BLaER1 (cell line): Measurements from ENCODE around the gene PRKCA.

Experiments used
- H3K27ac ChIP-seq: shearing (Covaris generic); formaldehyde crosslinking; 2 replicates; pipeline ENCODE4 v1.8.1; 2022
- H3K27me3 ChIP-seq: shearing (Covaris generic); formaldehyde crosslinking; 2 replicates; pipeline ENCODE4 v1.8.1; 2022
- H3K36me3 ChIP-seq: shearing (Covaris generic); formaldehyde crosslinking; 2 replicates; pipeline ENCODE4 v1.8.1; 2022
- H3K4me1 ChIP-seq: shearing (Covaris generic); formaldehyde crosslinking; 2 replicates; pipeline ENCODE4 v1.8.1; 2022
- H3K4me2 ChIP-seq: shearing (Covaris generic); formaldehyde crosslinking; 2 replicates; pipeline ENCODE4 v1.8.1; 2022
- H3K4me3 ChIP-seq: shearing (Covaris generic); formaldehyde crosslinking; 2 replicates; pipeline ENCODE4 v1.8.1; 2022
- H3K9ac ChIP-seq: shearing (Covaris generic); formaldehyde crosslinking; 2 replicates; pipeline ENCODE4 v1.8.1; 2022
- H3K9me3 ChIP-seq: shearing (Covaris generic); formaldehyde crosslinking; 2 replicates; pipeline ENCODE4 v1.8.1; 2022
- H4K20me1 ChIP-seq: shearing (Covaris generic); formaldehyde crosslinking; 2 replicates; pipeline ENCODE4 v1.8.1; 2022
- Cebpa-rat ChIP-seq: shearing (Covaris generic); IDR thresholded peaks from 2 replicates; pipeline ENCODE4 v1.8.1; 2022

PRKCA gene

DNA sequence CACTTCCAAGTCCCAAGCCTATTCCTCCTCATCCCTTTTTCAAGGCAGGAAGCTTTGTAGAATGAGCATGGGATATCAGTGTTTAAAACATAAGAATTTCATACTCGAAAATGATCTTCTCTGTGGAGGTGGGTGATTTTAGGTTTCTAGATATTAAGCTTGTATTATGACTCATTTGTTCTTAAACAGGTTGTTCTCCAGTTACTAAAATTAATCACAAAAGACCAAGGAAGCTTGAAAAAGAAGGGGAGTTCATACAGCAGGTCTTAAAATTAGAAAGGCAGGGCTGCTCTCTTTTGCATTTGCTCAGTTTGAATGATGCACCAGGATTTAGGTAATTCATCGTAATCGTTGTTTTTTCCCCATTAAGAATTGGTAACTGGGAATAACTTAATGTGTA, 208.7 kb downstream of the PRKCA start:
- no peak overlapping the region for H3K4me2 ChIP-seq
- H4K20me1 ChIP-seq, result no peaks in the 10 kb centered on the region
- no peaks in the 10 kb centered on the region for H3K9me3 ChIP-seq
- no peak overlapping the region for H3K4me3 ChIP-seq
- TF ChIP-seq Cebpa-rat, result no peak
- H3K4me1 ChIP-seq, result 0 out of 2 replicates have a peak, but pooled peaks cover 4% of the 10 kb centered on the region
- H3K36me3 ChIP-seq, result no peaks in the 10 kb centered on the region
- H3K27ac ChIP-seq, result no peak overlapping the region
- H3K9ac ChIP-seq, result no peak overlapping the region
- H3K27me3 ChIP-seq, result no peaks in the 10 kb centered on the region

- Histone ChIP-seq H3K4me2 (no peak overlapping the region), H3K9me3 (no peaks in the 10 kb centered on the region), H3K9ac (no peak overlapping the region), H3K4me3 (no peak overlapping the region), H3K36me3 (no peaks in the 10 kb centered on the region), H3K27ac (no peak overlapping the region), H4K20me1 (no peaks in the 10 kb centered on the region), H3K4me1 (peaks cover 16% of the 10 kb centered on the region), H3K27me3 (no peaks in the 10 kb centered on the region)
- no peak for TF ChIP-seq Cebpa-rat
Measured at GRCh38 chr17:66514227-66514806, 211.9 kb downstream of the PRKCA start.

- Histone ChIP-seq H3K4me1 (peaks cover 12% of the 10 kb centered on the region), H3K4me2 (no peak overlapping the region), H3K9me3 (no peaks in the 10 kb centered on the region), H4K20me1 (no peaks in the 10 kb centered on the region), H3K27ac (no peak overlapping the region), H3K27me3 (no peaks in the 10 kb centered on the region), H3K4me3 (no peak overlapping the region), H3K9ac (no peak overlapping the region), H3K36me3 (no peaks in the 10 kb centered on the region)
- no peak for TF ChIP-seq Cebpa-rat
Measured at GRCh38 chr17:66515974-66516373, 213.6 kb downstream of the PRKCA start.

- H3K4me3 ChIP-seq, result no peak overlapping the region
- no peaks in the 10 kb centered on the region for H3K36me3 ChIP-seq
Measured at GRCh38 chr17:66517336-66518009, 215.1 kb downstream of the PRKCA start.

GRCh38 chr17:66518108-66518507, 215.7 kb downstream of the PRKCA start:
- Histone ChIP-seq H3K9me3 (no peaks in the 10 kb centered on the region), H3K9ac (no peak overlapping the region), H3K4me1 (peaks cover 19% of the 10 kb centered on the region), H3K4me2 (0 out of 2 replicates have a peak overlapping the region, but pooled peaks have one; percentile 25), H4K20me1 (no peaks in the 10 kb centered on the region), H3K4me3 (no peak overlapping the region), H3K27me3 (no peaks in the 10 kb centered on the region), H3K27ac (no peak overlapping the region), H3K36me3 (no peaks in the 10 kb centered on the region)
- no peak for TF ChIP-seq Cebpa-rat

More at GRCh38 chr17:66517336-66518009, 215.1 kb downstream of the PRKCA start:
- TF ChIP-seq Cebpa-rat, result no peak
- Histone ChIP-seq H3K4me1 (peaks cover 18% of the 10 kb centered on the region), H3K9me3 (no peaks in the 10 kb centered on the region), H3K4me2 (no peak overlapping the region), H4K20me1 (no peaks in the 10 kb centered on the region), H3K27me3 (no peaks in the 10 kb centered on the region), H3K27ac (no peak overlapping the region), H3K9ac (no peak overlapping the region)

- H3K9ac ChIP-seq, result no peak overlapping the region
- peaks cover 19% of the 10 kb centered on the region for H3K4me1 ChIP-seq
- TF ChIP-seq Cebpa-rat, result no peak
- H3K4me3 ChIP-seq, result no peak overlapping the region
- no peak overlapping the region for H3K4me2 ChIP-seq
- no peak overlapping the region for H3K27ac ChIP-seq
- H4K20me1 ChIP-seq, result no peaks in the 10 kb centered on the region
- H3K9me3 ChIP-seq, result no peaks in the 10 kb centered on the region
- H3K27me3 ChIP-seq, result no peaks in the 10 kb centered on the region
- no peaks in the 10 kb centered on the region for H3K36me3 ChIP-seq
Measured at GRCh38 chr17:66518677-66519076, 216.3 kb downstream of the PRKCA start.

DNA sequence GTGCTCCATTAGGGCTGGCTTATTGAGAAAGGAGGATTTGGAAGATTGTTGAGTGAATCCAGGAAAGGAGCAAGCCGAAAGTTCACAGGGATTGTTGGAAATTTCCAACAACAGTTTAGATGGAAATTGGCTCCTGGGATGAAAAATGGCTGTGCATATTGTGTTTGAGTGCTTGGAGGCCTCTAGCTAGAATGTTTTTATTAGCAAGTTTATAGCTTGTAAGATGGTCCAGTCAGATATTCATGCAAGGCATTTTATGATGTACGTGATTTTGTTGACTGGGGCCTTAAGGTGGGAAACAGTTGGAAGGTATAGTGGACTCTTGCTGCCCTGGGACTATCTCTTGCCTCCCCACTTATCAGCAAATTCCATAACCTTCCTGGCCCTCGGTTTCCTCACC, 216.7 kb downstream of the PRKCA start:
- H3K9me3 ChIP-seq, result no peaks in the 10 kb centered on the region
- H3K4me3 ChIP-seq, result no peak overlapping the region
- no peaks in the 10 kb centered on the region for H3K36me3 ChIP-seq
- no peaks in the 10 kb centered on the region for H3K27me3 ChIP-seq
- TF ChIP-seq Cebpa-rat, result no peak
- H3K27ac ChIP-seq, result no peak overlapping the region
- H4K20me1 ChIP-seq, result no peaks in the 10 kb centered on the region
- peaks cover 19% of the 10 kb centered on the region for H3K4me1 ChIP-seq
- H3K9ac ChIP-seq, result no peak overlapping the region
- H3K4me2 ChIP-seq, result no peak overlapping the region

GRCh38 chr17:66520999-66521398, 218.6 kb downstream of the PRKCA start:
- H3K4me3 ChIP-seq, result no peak overlapping the region
- TF ChIP-seq Cebpa-rat, result no peak
- H3K36me3 ChIP-seq, result no peaks in the 10 kb centered on the region
- no peaks in the 10 kb centered on the region for H3K9me3 ChIP-seq
- no peaks in the 10 kb centered on the region for H3K27me3 ChIP-seq
- H3K4me2 ChIP-seq, result no peak overlapping the region
- H4K20me1 ChIP-seq, result no peaks in the 10 kb centered on the region
- H3K27ac ChIP-seq, result no peak overlapping the region
- H3K9ac ChIP-seq, result no peak overlapping the region
- peaks cover 19% of the 10 kb centered on the region for H3K4me1 ChIP-seq

DNA sequence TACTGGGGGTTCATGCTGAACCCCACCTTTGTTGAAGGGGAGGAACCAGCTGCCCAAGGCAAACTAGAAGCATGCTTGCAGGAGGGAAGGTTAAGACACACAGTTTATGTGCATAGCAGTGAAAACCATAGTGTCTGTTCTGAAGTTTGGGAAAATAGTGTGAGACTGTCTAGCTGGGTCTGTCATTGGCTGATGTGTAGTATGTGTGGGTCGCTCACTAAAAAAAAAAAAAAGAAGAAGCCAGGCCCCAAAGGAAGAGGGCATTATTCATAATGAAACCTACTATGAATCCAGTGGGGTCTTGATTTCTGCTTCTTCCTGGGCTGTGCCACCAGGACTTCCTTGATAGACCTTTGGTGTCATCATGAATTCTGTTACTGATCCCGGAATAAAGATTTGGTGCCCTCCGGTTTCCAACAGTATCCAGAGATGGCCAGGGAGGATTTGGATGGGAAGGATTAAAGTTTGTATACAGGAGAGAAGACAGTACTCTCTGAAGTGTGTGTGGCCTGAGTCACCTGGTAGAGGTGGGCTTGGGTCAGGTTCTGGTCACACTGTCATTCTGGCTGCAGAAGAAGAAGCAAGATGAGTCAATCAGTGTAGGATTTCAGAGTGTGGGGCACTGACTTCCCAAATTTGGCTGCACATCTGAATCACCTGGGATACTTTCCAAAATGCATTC, 220.3 kb downstream of the PRKCA start:
- Histone ChIP-seq H3K36me3 (no peaks in the 10 kb centered on the region), H3K4me2 (0 out of 2 replicates have a peak overlapping the region, but pooled peaks have one; percentile 13), H4K20me1 (no peaks in the 10 kb centered on the region), H3K27ac (no peak overlapping the region), H3K9me3 (no peaks in the 10 kb centered on the region), H3K4me1 (peaks cover 19% of the 10 kb centered on the region), H3K27me3 (no peaks in the 10 kb centered on the region), H3K4me3 (no peak overlapping the region), H3K9ac (no peak overlapping the region)
- TF ChIP-seq Cebpa-rat, result no peak

DNA sequence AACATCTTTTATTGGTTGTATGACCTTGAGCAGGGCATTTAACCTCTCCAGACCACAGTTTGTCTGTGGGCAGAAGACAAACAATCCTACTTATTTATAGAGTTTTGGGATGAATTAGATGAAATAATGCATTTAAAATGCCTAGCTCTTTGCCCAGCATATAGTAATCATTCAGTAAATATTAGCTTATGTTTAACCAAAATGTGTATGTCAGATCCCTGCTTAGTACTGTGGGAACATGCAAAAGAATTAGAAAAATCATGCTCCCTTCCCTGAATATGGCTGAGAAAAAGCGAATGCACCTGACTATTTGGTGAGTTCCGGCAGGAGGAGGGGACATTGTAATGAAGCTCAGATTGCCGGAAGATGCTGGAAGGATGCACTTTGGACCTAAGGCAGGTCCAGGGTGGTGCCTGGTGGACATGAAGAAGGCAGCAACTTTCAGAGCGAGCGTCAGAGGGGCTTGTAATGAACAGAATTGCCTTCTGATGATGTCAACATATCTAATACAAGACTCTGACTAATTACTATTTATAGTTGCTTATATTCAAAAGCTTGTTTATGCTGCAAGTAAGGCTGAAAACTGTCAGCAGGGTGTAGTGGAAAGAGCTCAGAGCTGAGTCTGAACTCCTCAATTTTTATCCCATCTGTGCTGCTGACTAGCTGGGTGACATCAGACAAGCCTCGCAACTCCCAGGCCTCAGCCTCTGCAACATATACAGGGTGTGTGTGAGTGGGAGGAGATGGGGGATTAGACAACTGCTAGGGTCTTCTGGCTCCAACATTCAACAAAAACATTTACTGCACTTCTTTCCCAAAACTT, 221.2 kb downstream of the PRKCA start:
- no peaks in the 10 kb centered on the region for H3K9me3 ChIP-seq
- no peaks in the 10 kb centered on the region for H4K20me1 ChIP-seq
- H3K4me1 ChIP-seq, result peaks cover 10% of the 10 kb centered on the region
- H3K9ac ChIP-seq, result no peak overlapping the region
- H3K27me3 ChIP-seq, result no peaks in the 10 kb centered on the region
- H3K4me2 ChIP-seq, result no peak overlapping the region
- H3K36me3 ChIP-seq, result no peaks in the 10 kb centered on the region
- no peak for TF ChIP-seq Cebpa-rat
- no peak overlapping the region for H3K4me3 ChIP-seq
- no peak overlapping the region for H3K27ac ChIP-seq
